GM15510 (cell line): ENCODE data around the gene KCTD1.

Experiments used
- POLR2A ChIP-seq: IDR thresholded peaks from 3 replicates; pipeline ENCODE4 v1.6.1; 2011; ENCODE audit warnings: borderline replicate concordance; ENCODE audit not compliant: insufficient read length; ENCODE audit errors: extremely low read depth

KCTD1 gene

GRCh38 chr18:26405190-26405801, 143.1 kb downstream of the KCTD1 start:
- no peak for TF ChIP-seq POLR2A
